HepG2 (cell line): ENCODE data around the gene SYPL2. TPM values are rescaled to one million over a fixed set of nuclear protein-coding genes. Genes with fewer than 3 reads are reported as not detected.

Experiments used
- FIP1L1 ChIP-seq: fragments of 200-400 bp; formaldehyde crosslinking; IDR thresholded peaks from 2 replicates; pipeline ENCODE4 v1.6.1; 2018; ENCODE audit warnings: low read depth, mild to moderate bottlenecking, low read length, moderate library complexity, borderline replicate concordance; ENCODE audit not compliant: insufficient read depth
- HNRNPUL1 ChIP-seq: fragments of 200-400 bp; formaldehyde crosslinking; IDR thresholded peaks from 2 replicates; pipeline ENCODE4 v1.6.1; 2017; ENCODE audit warnings: low read depth, mild to moderate bottlenecking, low read length, moderate library complexity
- MAFG ChIP-seq: sonication (generic); formaldehyde crosslinking; IDR thresholded peaks from 2 replicates; pipeline ENCODE4 v1.5.1; 2020; ENCODE audit warnings: mild to moderate bottlenecking, missing genetic modification reagents
- MXI1 ChIP-seq: IDR thresholded peaks from 3 replicates; pipeline ENCODE4 v1.6.1; 2012; ENCODE audit warnings: low read depth, low read length, inconsistent platforms, borderline replicate concordance
- NCOA1 ChIP-seq: sonication (generic); formaldehyde crosslinking; IDR thresholded peaks from 2 replicates; pipeline ENCODE4 v1.9.0; 2021; ENCODE audit warnings: missing genetic modification reagents
- NKX3-1 ChIP-seq: sonication (generic); formaldehyde crosslinking; IDR thresholded peaks from 2 replicates; pipeline ENCODE4 v1.5.0; 2020; ENCODE audit warnings: missing genetic modification reagents
- TEAD2 ChIP-seq: sonication (generic); formaldehyde crosslinking; IDR thresholded peaks from 2 replicates; pipeline ENCODE4 v1.9.0; 2021; ENCODE audit warnings: missing genetic modification reagents
- ZNF230 ChIP-seq: sonication (generic); formaldehyde crosslinking; IDR thresholded peaks from 2 replicates; pipeline ENCODE4 v1.4.0; 2020; ENCODE audit warnings: mild to moderate bottlenecking, missing genetic modification reagents
- ZNF292 ChIP-seq: sonication (generic); formaldehyde crosslinking; IDR thresholded peaks from 2 replicates; pipeline ENCODE4 v1.8.1; 2022; ENCODE audit warnings: mild to moderate bottlenecking, low read depth, missing genetic modification reagents, borderline replicate concordance
- ZNF607 ChIP-seq: sonication (generic); formaldehyde crosslinking; IDR thresholded peaks from 2 replicates; pipeline ENCODE4 v1.5.1; 2020; ENCODE audit warnings: missing genetic modification reagents, mild to moderate bottlenecking, borderline replicate concordance
- polyA plus RNA-seq, 8 experiments: library from polyadenylated mRNA; depleted of rRNA in 3 of 8; stranded (reverse) in 7 of 8; unstranded in 1 of 8; fragments of >200 nt; fragmentation: Illumina TruSeq in 4 of 8; extraction: Trizol in 4 of 8; gene quantifications; 2 replicates each; pipeline versions ENCODE4 v1.2.1 to v1.2.3, GENCODE V29; 2011 to 2016; ENCODE audit warnings: low read depth in 4 of 8, missing spikeins in 1 of 8, mixed read lengths in 1 of 8; ENCODE audit not compliant: insufficient read depth in 1 of 8
- total RNA-seq, 5 experiments: library from RNA; depleted of rRNA; stranded (reverse); fragments of >200 nt; fragmentation: Illumina TruSeq; extraction: Trizol; gene quantifications; 2 replicates each; pipeline ENCODE4 v1.2.3, GENCODE V29; 2016; ENCODE audit warnings: low read depth in 1 of 5
- TF ChIP-seq, protein P1 (sequence below): sonication (generic); formaldehyde crosslinking; IDR thresholded peaks from 2 replicates; pipeline ENCODE4 v1.4.0; 2020; ENCODE audit warnings: mild to moderate bottlenecking, missing genetic modification reagents

SYPL2 gene
- total and polyA plus RNA-seq, 2 of the 13 experiments (the other 11 are each of a cell fraction or from before 2014, with no cell fraction given): 0.17 to 0.24 TPM

DNA sequence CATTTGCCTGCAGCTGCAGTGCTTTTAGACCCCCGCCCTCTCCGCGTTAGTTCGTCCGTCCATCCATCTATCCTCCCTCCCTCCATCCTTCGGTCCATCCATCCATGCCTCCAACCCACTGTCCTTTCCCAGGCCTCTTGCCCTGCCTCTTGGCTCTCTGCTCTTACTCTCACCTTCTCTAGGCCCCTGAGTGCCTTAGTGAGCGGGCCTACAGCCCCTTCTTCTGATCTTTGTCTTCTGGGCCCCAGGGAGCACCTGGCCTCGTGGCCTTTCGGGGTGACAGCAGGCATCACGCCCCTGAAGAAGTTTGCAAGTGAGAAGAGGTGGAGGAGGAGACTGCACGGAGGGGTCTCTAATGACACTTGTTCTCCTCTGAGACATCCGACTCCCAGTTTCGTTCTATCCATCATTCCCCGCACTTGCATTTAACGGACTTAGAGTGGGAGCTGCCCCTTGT is 18.2 kb downstream of the SYPL2 start (continued):
- TF ChIP-seq ZNF607 (CRISPR knock-in tag) (no peak), NCOA1 (no peak), TEAD2 (CRISPR knock-in tag) (no peak), ZNF230 (CRISPR knock-in tag) (no peak), NKX3-1 (CRISPR knock-in tag) (no peak), HNRNPUL1 (no peak), MXI1 (no peak), FIP1L1 (no peak), MAFG (CRISPR knock-in tag) (no peak), ZNF292 (no peak)
- TF ChIP-seq, protein P1, sequence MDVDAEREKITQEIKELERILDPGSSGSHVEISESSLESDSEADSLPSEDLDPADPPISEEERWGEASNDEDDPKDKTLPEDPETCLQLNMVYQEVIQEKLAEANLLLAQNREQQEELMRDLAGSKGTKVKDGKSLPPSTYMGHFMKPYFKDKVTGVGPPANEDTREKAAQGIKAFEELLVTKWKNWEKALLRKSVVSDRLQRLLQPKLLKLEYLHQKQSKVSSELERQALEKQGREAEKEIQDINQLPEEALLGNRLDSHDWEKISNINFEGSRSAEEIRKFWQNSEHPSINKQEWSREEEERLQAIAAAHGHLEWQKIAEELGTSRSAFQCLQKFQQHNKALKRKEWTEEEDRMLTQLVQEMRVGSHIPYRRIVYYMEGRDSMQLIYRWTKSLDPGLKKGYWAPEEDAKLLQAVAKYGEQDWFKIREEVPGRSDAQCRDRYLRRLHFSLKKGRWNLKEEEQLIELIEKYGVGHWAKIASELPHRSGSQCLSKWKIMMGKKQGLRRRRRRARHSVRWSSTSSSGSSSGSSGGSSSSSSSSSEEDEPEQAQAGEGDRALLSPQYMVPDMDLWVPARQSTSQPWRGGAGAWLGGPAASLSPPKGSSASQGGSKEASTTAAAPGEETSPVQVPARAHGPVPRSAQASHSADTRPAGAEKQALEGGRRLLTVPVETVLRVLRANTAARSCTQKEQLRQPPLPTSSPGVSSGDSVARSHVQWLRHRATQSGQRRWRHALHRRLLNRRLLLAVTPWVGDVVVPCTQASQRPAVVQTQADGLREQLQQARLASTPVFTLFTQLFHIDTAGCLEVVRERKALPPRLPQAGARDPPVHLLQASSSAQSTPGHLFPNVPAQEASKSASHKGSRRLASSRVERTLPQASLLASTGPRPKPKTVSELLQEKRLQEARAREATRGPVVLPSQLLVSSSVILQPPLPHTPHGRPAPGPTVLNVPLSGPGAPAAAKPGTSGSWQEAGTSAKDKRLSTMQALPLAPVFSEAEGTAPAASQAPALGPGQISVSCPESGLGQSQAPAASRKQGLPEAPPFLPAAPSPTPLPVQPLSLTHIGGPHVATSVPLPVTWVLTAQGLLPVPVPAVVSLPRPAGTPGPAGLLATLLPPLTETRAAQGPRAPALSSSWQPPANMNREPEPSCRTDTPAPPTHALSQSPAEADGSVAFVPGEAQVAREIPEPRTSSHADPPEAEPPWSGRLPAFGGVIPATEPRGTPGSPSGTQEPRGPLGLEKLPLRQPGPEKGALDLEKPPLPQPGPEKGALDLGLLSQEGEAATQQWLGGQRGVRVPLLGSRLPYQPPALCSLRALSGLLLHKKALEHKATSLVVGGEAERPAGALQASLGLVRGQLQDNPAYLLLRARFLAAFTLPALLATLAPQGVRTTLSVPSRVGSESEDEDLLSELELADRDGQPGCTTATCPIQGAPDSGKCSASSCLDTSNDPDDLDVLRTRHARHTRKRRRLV (CRISPR knock-in tag): no peak
- TF ChIP-seq, all 625 proteins: peak for 9
